HG03175 (cell line): ENCODE results near the gene GLOD5.
A peak's percentile ranks its signal among the peaks of the same experiment; 100 is the strongest.

Experiments used
- ATAC-seq: cut with Tn5 transposase; IDR thresholded peaks from one replicate; pipeline ENCODE4 v1.9.1; 2021; ENCODE audit warnings: mild to moderate bottlenecking, moderate library complexity; ENCODE audit not compliant: unreplicated experiment

The GLOD5 gene

DNA sequence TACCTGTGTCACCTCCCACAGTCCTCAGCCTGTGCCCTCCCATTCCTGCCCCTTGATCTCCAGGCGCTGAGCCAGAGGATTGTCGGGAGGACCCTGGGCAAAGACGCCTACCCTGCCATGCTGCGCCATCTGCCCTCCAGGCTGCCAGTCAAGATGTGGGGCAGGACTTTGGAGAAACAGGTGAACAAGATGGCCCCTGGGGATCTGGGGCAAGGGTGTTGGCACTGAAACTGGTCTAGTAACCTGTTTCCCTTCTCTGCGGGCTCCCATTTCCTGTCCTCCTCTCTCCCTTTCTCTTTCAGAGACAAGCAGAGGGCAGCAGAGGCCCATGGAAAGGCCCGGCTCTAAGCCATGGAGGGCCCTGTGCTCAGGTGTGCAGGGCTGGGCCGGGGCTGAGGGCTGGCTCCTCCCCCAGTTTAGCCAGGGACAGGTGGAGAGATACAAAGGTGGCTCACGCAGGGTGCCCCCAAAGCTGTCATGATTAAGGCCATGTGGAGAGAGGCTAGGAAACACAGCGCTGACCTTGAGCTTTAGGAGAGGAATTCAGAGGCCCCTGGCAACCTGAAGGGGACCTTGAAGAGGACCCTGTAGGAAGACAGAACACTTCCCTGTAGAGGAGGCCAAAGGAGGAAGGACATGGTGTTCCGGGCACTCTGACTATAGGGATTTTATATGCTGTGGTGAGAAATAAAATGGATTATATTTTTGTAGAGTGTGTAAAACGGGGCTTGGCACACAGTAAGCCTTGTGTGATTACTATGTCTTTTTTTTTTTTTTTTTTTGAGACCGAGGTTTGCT is at the start of gene GLOD5:
TSS of gene GLOD5 (plus strand) at position 74 of the 798 bp plus-strand sequence. CDS start at position 118, 44 bp downstream.
- no peak for ATAC-seq

DNA sequence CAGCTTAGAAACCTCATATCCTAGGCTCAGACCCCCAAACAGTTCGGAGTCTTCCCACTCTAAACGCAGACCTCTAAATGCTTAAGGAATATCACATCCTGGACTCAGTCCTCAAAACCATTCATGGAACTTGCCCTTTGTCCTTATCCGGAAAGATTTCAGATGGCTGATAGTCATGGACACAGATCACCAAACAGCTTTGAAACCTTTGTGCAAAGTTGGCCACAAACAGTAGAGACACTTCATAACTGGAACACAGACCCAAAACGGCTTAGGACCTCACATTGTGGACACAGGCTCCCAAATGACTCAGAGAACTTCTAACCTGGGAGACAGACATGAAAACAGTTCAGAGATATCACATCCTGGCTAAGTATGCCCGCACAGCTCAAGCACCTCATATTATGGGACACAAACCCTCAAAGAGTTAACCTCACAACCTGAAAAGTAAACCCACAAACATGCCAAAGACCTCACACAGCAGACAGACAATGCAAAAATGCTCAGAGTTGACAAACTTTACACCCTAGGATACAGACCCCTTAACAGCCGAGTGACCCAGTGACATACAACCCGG is 49.5 kb upstream of the GLOD5 start:
- no peak for ATAC-seq

GRCh38 chrX:48713847-48714246 is 47.7 kb upstream of the GLOD5 start:
- no peak for ATAC-seq

- ATAC-seq = no peak
Measured at GRCh38 chrX:48714573-48714972, 47.0 kb upstream of the GLOD5 start.

DNA sequence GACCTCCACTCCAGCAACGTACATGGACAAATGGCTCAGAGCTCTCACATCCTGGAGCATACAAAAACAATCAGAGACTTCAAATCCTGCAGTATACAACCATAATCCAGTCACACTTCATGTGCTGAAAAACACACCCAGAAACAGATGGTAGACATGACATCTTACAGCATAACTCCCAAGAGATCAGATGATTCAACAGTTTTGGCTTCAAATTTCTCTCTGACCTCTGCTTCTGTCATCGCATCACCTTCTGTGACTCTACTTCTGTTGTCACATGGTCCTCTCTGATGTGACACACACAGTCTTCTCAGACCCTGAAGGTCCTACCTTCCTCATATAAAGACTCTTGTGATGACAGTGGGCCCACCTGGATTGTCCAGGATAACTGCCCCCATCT is 46.5 kb upstream of the GLOD5 start:
- no peak for ATAC-seq

DNA sequence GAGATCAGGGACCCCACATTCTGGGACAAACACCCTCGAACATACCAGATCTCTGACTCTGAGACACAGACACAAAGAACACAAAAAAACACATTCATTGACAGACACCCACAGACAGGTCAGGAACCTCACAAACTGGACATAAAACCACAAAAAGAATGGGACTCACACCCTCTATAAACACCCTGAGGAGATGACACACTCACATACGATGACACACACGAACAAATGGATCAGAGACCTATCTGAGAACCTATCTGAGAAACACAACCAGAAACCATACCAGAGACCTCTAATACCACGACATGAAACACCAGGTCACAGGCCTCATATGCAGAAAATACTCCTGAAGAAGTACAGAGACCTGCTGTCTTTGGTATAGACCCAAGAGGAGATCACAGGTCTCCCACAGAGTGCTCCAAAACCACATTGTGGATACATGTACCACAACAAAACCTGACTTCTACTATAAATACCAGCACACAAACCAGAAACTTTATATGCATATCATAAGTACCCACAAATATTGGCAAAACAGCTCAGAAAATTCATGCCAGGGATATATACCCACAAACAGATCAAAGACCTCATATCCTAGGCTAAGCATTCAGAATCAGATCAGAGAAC is 45.6 kb upstream of the GLOD5 start:
- ATAC-seq = no peak

GRCh38 chrX:48719958-48720357 is 41.6 kb upstream of the GLOD5 start:
- no peak for ATAC-seq

DNA sequence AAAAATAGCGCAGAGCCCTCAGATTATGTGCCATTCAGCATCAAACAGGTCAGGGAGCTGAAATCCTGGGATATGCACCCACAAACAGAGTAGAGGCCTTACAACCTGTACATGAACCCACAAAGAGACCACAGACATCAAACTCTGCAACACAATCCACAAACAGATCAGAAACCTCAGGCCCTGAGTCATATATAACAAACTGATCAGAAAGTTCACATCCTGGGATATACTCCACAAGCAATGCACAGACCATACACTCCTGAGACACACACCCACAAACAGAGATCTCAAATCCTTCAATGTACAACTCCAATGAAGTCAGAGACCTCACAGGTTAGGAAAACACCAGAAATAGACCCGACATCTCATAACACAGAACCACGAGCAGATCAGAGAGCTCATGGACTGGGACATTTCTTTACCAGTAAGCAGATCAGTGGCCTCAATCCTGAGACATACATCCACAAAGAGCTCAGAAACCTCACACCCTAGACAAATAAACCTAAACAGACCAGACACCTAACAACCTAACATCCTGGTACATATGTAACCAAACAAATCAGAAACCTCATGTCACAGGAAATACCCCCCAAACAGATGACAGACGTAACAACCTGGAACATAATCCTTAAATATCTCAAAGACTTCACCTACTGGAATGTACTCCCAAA is 40.8 kb upstream of the GLOD5 start:
- ATAC-seq = no peak

GRCh38 chrX:48721916-48722315 is 39.6 kb upstream of the GLOD5 start:
- no peak for ATAC-seq

DNA sequence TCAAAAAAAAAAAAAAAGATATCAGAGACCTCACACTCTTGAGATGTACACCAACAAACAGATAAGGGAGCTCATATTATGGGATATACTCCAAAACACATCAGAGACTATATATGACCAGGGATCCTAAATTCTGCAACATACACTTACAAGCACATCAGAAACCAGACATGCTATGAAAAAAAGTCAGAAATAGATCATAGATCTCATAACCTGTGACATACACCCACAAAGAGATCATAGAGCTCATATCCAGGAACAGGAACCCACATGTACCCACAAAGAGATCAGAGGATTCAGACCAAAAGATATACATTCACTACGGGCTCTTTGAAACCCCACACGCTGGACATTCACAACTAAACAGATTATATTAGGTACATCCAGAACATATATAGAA is 35.0 kb upstream of the GLOD5 start:
- no peak for ATAC-seq

DNA sequence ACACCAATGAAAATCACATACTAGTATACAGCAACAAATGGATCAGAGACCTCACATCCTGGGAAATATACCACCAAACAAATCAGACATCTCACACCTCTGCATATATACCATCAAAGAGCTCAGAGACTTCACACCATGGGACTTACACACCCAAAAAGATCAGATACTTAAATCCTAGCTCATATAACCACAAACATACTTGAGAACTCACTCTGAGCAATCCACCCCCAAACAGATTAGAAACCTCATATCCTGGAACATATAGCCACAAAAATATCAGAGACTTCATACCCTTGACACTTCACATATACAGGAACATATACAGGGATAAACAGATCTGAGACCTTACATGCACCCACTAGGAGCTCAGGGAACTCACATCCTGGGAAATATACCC is 32.9 kb upstream of the GLOD5 start:
- no peak for ATAC-seq

GRCh38 chrX:48736303-48736702 is 25.2 kb upstream of the GLOD5 start:
- no peak for ATAC-seq

DNA sequence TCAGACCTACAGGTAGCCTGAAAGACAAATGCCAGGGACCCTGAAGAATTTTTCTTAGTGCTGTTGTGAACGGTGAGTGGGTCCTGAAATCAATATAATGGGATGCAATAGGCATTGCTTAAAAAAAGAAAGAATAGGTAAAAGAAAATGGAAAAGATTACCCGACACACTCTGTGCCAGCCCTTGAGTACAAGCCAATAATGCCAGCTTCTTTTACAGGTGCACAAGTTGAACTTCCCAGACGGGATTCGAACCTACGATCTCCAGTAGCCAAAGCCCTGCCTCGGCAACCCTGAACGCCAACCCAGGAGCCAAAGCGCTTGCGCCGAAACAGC is 24.7 kb upstream of the GLOD5 start:
- ATAC-seq = no peak

GRCh38 chrX:48737213-48737938 is 24.2 kb upstream of the GLOD5 start:
- peak; percentile 98 for ATAC-seq

DNA sequence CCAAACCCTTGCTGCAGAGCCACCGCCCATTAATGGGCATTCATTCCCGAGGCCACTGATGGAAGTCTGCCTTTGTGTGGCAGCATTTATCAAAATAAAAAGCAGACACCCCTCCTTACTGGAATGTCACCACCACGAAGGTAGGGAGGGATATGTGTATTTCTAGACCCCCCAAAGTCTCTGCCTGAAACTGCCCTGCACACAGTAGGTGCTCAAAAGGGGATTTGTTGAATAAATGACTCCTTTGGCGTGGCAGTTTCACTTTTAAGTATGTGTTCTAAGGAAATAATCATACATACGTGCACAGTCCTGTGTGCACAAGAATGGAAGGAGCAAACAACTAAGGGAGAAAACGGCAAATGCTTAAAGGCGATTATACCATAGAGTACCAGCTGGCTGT is 23.6 kb upstream of the GLOD5 start:
- ATAC-seq = no peak

DNA sequence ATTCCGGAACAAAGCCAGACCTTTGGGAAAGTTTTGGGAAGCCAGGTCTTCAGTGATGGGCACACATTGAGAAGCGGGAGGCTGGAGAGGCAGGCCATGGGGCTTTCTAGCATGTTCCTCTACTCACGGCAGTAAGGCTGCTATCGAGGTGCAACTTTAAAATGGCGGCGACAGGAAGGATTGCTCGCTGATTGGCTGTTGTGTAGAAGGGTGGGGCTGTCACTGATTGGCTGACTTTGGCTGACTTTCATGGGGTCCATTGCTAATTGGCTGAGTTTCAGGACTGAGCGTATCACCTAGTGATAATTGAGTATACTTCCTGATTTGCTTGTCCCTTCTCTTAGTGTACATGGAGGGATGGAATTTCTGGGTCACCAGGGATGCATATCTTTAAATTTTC is 19.7 kb upstream of the GLOD5 start:
- no peak for ATAC-seq

DNA sequence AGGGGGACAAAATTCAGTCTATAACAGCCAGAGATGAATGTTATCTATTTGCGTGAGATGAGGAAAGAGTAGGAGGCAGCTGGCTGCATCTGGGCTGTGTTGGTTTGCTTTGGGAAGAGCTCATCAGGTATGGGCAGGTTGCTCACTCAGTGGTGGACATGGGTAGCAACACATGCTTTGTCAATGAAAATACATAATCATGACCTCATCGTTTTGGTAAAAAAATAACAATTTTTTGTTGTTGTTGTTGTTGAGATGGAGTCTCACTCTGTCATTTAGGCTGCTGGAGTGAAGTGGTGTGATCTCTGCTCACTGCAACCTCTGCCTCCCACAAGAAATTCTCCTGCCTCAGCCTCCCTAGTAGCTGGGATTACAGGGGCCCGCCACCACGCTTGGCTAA is 16.3 kb upstream of the GLOD5 start:
- no peak for ATAC-seq

DNA sequence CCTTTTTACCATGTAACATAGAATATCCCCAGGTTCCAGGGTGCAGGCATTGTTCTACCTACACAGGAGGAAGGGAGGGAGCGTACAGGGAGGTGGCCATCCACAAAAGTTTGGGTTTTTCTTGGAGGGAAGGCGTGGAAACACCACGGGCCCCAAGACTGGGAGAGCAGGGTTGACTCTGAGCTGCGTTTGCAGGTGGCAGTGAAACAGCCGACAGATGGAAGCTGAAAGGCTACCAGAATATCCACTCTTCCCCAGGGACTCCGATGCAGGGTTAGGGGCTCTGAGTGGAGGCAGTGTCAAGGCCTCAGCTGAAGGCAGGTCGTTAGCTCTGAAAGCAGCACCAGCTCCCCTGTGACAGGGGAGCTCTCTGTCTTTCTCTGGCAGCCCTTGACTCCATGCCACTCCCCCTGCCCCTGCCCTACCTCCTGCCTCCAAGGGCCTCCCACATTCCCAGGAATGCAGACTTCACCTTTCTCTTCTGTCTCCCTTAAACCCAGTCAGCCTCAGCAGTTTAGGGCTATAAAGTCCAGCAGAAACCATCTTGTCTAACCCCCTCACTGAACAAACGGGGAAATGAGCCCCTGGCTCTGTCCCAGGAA is 14.0 kb upstream of the GLOD5 start:
- no peak for ATAC-seq

DNA sequence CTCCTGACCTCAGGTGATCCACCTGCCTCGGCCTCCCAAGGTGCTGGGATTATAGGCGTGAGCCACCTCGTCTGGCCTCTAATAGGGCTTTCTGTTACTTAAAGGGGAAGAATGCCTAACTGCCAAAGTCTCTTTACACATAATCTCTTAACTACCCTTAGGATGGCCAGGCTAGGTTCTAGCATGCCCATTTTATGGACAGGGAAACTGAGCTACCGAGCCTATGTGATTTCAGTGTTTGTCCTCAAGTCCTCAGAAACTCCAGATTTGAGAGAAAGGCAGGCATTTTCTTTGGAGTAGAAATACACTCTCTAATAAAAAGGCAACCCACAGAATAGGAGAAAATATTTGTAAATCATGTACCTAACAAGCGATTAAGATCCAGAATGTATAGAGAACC is 12.4 kb upstream of the GLOD5 start:
- no peak for ATAC-seq

- no peak for ATAC-seq
Measured at GRCh38 chrX:48751343-48751742, 10.2 kb upstream of the GLOD5 start.

DNA sequence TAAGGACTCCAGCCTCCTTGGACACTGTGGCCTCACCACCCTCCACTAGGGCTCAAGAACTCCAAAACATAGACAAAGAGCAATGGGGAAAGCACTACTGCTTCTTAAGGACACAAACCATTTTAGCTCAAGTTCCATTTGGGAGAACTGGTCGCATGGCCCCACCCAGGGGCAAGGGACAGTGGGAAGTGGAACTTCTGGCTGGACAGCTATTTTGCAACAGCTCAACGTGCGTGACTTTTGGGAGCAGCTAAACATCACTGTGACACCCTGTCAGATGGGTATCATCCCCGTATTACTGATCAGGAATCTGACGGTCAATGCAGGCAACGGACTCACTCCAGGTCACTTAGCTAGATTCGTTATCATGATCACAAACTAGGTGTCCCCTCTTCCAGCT is 9.0 kb upstream of the GLOD5 start:
- no peak for ATAC-seq
